ENCODE data around the gene TRIB2.

TRIB2 gene

DNA sequence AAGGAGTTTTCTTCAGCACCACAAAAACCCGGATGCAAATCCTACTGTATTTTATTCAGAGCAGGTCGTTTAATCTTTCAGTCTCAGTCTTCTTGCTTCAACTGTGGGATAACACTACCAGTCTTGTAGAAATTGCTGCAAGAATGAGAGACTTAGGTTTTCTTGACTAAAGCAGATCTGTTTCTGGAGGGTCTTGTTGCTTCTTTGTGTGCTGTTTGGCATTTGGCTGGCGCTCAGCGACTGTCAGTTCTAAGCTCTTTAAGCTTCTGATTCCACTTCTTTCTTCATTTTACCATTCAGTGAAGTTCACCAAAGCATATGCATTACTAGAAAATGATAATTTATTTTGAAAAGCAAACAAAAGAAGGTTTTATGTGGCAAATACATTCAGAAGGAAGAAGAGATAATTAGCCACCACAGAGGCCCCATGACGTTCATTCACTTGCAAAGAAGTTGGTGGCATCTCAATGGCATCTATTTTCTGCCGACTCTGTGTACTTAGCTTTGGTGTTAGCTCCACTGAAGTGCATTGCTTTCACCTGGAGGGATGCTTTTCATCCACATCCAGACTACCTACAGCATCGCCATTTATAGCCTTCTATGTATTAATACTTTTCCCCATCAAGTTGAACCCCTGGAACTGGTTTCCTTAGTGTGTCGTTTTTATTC, 53.7 kb downstream of the TRIB2 start:
- H3K4me1 ChIP-seq (ENCODE audit: control insufficient read depth in 1 of 2, insufficient read depth in 2 of 2, low read length in 2 of 2), result no peaks in the 10 kb centered on the region
- no peak overlapping the region for H3K27ac ChIP-seq (ENCODE audit: low read length)
- H3K9me3 ChIP-seq (ENCODE audit: control insufficient read depth in 1 of 2, low read length in 2 of 2), result no peaks in the 10 kb centered on the region
- H3K27me3 ChIP-seq (ENCODE audit: low read depth, low read length), result no peaks in the 10 kb centered on the region
- H3K36me3 ChIP-seq (ENCODE audit: control insufficient read depth in 1 of 2, insufficient read depth in 2 of 2, low read length in 2 of 2), result no peaks in the 10 kb centered on the region
- H3K4me3 ChIP-seq (ENCODE audit: low read depth in 1 of 2, low read length in 2 of 2), result no peak overlapping the region

DNA sequence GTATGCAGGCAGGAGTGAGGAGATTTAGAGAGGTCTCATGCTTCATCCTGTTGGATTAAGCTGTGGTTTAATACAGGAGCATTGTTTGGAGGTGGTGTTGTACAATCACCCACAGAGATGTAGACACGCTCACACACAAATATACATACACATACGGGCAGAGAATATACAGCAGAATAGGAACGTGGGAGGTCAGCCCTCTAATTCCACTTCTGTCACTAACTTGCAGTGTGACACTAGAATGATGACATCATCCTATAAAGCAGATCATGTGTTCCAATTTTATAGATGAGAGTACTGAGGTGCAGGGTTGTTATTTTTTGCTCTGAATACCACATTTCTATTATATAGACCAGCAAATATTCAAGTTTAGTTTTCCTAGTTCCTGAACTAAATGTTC, 54.4 kb downstream of the TRIB2 start:
- Histone ChIP-seq H3K27me3 (ENCODE audit: low read depth, low read length) (no peaks in the 10 kb centered on the region), H3K9me3 (ENCODE audit: control insufficient read depth in 1 of 2, low read length in 2 of 2) (no peaks in the 10 kb centered on the region), H3K27ac (ENCODE audit: low read length) (no peak overlapping the region), H3K36me3 (ENCODE audit: control insufficient read depth in 1 of 2, insufficient read depth in 2 of 2, low read length in 2 of 2) (no peaks in the 10 kb centered on the region), H3K4me3 (ENCODE audit: low read depth in 1 of 2, low read length in 2 of 2) (no peak overlapping the region), H3K4me1 (ENCODE audit: control insufficient read depth in 1 of 2, insufficient read depth in 2 of 2, low read length in 2 of 2) (no peaks in the 10 kb centered on the region)

DNA sequence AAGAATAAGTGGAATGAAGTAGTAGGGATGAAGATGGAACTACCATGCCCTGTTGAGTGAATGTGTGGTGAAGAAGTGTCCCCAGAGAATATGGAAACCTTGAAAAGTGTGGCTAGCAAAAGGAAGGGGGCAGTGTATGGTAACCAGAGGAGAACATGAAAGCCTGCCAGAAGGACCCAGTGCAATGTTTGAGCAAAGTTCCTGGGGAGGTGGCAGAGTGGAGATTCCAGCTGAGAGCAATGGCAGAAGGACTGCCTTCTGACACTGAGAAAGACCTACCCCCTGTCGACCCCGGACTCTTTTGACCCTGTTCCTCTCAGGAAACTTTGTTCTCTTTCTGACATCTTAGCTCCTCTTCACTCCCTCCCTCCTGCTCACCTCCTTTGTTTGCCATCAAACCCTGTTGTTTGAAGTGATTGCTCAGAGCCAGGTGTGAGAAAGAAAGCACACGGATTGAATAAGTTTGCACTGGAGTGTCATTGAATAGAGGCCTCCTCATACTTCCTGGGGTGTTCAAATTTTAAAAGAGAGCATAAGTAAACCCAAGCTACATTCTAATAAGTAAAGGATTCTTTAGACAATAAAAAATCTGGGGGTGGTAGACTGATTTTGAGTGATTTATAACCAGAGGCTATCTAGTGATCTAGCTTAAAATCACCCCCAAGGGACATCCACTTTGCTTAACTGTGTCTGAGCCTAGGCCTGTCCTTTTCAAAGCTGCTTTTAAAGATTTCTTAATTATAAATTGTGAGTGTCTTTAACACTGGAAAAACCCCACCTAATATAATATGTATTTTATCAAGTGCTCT, 57.1 kb downstream of the TRIB2 start:
- H3K4me1 ChIP-seq (ENCODE audit: control insufficient read depth in 1 of 2, insufficient read depth in 2 of 2, low read length in 2 of 2), result no peaks in the 10 kb centered on the region
- no peak overlapping the region for H3K4me3 ChIP-seq (ENCODE audit: low read depth in 1 of 2, low read length in 2 of 2)
- no peaks in the 10 kb centered on the region for H3K27me3 ChIP-seq (ENCODE audit: low read depth, low read length)
- no peak overlapping the region for H3K27ac ChIP-seq (ENCODE audit: low read length)
- no peaks in the 10 kb centered on the region for H3K36me3 ChIP-seq (ENCODE audit: control insufficient read depth in 1 of 2, insufficient read depth in 2 of 2, low read length in 2 of 2)
- H3K9me3 ChIP-seq (ENCODE audit: control insufficient read depth in 1 of 2, low read length in 2 of 2), result no peaks in the 10 kb centered on the region

DNA sequence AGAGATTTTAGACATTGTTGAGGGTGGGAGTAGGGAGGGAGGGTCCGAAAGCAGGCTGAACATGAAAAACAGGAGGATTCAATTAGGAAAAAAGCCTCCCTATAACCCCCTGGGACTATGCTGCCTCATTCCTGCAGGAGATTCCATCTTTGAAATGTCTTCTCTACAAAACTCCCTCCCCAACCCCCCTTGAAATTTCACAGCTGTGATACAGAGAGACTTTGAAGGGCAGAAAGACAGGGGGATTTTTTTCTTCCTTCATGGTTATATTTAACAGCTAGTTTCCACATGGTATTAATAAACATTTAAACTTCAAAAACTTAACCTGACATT, 57.6 kb downstream of the TRIB2 start:
- H3K27me3 ChIP-seq (ENCODE audit: low read depth, low read length), result no peaks in the 10 kb centered on the region
- no peaks in the 10 kb centered on the region for H3K36me3 ChIP-seq (ENCODE audit: control insufficient read depth in 1 of 2, insufficient read depth in 2 of 2, low read length in 2 of 2)
- no peak overlapping the region for H3K27ac ChIP-seq (ENCODE audit: low read length)
- H3K4me3 ChIP-seq (ENCODE audit: low read depth in 1 of 2, low read length in 2 of 2), result no peak overlapping the region
- H3K9me3 ChIP-seq (ENCODE audit: control insufficient read depth in 1 of 2, low read length in 2 of 2), result no peaks in the 10 kb centered on the region
- H3K4me1 ChIP-seq (ENCODE audit: control insufficient read depth in 1 of 2, insufficient read depth in 2 of 2, low read length in 2 of 2), result no peaks in the 10 kb centered on the region

DNA sequence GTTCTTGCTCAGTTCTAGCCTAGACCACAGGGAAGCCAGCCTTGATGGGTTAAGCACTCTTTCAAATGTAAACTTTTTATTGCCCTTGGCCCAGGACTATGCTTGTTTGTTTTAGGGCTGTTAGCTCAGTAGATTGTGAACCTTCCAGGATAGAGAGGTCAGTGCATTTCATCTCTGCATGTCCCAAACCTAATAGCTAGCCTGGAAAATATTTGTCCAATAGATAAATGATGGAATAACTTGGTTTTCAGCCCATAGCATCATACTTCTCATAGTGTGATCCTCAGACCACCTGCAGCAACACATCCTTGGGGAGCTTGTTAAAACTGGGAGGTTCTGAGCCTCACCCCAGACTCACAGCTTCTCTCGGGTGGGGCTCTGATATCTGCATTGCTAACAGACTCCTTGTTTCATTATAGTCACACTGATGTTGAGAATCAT, 59.8 kb downstream of the TRIB2 start:
- H3K9me3 ChIP-seq (ENCODE audit: control insufficient read depth in 1 of 2, low read length in 2 of 2), result no peaks in the 10 kb centered on the region

DNA sequence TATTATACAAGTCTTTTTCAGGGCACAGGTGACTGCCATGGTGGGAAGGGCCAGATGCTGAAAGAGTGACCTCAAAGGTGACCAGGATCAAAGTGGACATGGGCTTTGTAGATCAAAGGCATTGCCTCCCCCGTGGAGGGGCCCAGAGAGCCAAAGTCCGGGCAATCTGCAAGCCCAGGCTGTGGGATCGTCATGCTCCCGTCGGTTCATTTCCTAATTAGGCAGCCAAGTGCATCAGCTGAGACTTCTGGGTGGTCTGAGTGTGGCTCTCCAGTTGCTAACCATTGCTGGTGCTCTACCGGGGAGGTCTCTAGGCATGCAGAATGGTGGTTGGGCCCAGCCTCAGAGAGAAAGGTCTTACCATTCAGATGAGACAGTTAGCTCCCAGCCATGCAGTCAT, 61.6 kb downstream of the TRIB2 start:
- Histone ChIP-seq H3K9me3 (ENCODE audit: control insufficient read depth in 1 of 2, low read length in 2 of 2) (no peaks in the 10 kb centered on the region), H3K27me3 (ENCODE audit: low read depth, low read length) (no peaks in the 10 kb centered on the region), H3K27ac (ENCODE audit: low read length) (no peak overlapping the region), H3K4me1 (ENCODE audit: control insufficient read depth in 1 of 2, insufficient read depth in 2 of 2, low read length in 2 of 2) (no peaks in the 10 kb centered on the region), H3K36me3 (ENCODE audit: control insufficient read depth in 1 of 2, insufficient read depth in 2 of 2, low read length in 2 of 2) (no peaks in the 10 kb centered on the region), H3K4me3 (ENCODE audit: low read depth in 1 of 2, low read length in 2 of 2) (no peak overlapping the region)

More for the DNA sequence above, 59.8 kb downstream of the TRIB2 start:
- H3K4me1 ChIP-seq (ENCODE audit: control insufficient read depth in 1 of 2, insufficient read depth in 2 of 2, low read length in 2 of 2), result no peaks in the 10 kb centered on the region
- no peaks in the 10 kb centered on the region for H3K27me3 ChIP-seq (ENCODE audit: low read depth, low read length)
- no peaks in the 10 kb centered on the region for H3K36me3 ChIP-seq (ENCODE audit: control insufficient read depth in 1 of 2, insufficient read depth in 2 of 2, low read length in 2 of 2)
- H3K27ac ChIP-seq (ENCODE audit: low read length), result no peak overlapping the region
- no peak overlapping the region for H3K4me3 ChIP-seq (ENCODE audit: low read depth in 1 of 2, low read length in 2 of 2)

DNA sequence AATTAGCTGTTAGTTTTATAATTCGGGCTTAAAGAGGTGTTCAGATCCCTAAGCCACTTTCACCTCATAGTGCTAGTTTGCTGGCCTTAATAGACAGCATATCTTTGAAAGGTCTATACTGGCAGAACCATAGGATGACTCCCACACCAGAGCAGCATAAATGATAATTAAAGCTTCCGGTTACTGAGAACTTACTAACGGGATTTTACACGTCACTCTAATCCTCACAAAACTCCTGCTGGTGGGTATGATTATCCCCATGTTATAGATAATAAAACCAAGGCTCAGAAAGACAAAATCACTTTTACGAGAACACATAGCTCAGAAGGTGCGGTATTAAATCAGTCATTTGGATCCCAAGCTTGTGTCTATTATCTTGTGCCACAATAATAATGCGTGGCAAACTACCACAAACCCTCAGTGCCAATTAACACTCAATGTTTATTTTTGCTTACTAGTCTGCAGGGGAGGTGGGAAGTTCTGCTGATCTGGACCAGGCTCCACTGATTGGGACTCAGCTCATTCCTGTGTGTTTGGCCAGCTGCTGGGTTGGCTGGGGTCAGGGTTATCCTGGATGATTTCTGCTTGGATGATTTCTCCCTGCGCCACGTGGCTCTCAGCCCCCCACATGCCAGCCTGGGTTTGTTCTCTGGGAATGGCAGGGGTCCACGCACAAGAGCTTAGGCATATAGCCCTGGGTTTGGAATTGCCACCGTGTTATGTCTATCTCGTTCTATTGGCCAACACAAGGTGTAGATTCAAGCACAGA, 62.3 kb downstream of the TRIB2 start:
- Histone ChIP-seq H3K27me3 (ENCODE audit: low read depth, low read length) (no peaks in the 10 kb centered on the region), H3K9me3 (ENCODE audit: control insufficient read depth in 1 of 2, low read length in 2 of 2) (no peaks in the 10 kb centered on the region), H3K4me1 (ENCODE audit: control insufficient read depth in 1 of 2, insufficient read depth in 2 of 2, low read length in 2 of 2) (no peaks in the 10 kb centered on the region), H3K27ac (ENCODE audit: low read length) (no peak overlapping the region), H3K4me3 (ENCODE audit: low read depth in 1 of 2, low read length in 2 of 2) (no peak overlapping the region), H3K36me3 (ENCODE audit: control insufficient read depth in 1 of 2, insufficient read depth in 2 of 2, low read length in 2 of 2) (no peaks in the 10 kb centered on the region)

DNA sequence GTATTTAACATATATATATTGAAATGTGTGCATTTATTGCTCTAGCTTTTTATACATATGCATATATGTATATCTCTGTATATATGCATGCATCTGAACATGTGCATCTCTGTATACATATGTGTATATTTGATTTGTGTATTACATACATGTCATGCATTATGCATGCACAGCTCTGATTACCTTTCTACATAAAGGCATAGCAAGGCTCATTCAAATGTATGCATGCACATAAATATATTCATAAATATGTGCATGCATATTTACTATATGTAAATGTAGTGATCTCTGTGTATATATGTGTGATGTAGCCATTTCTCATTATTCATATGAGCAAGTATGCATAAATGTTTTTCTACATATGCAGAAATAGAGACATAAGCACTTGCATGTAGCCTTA, 64.6 kb downstream of the TRIB2 start:
- no peaks in the 10 kb centered on the region for H3K9me3 ChIP-seq (ENCODE audit: control insufficient read depth in 1 of 2, low read length in 2 of 2)
- H3K27me3 ChIP-seq (ENCODE audit: low read depth, low read length), result no peaks in the 10 kb centered on the region
- H3K27ac ChIP-seq (ENCODE audit: low read length), result no peak overlapping the region
- H3K4me3 ChIP-seq (ENCODE audit: low read depth in 1 of 2, low read length in 2 of 2), result no peak overlapping the region
- H3K36me3 ChIP-seq (ENCODE audit: control insufficient read depth in 1 of 2, insufficient read depth in 2 of 2, low read length in 2 of 2), result no peaks in the 10 kb centered on the region
- no peaks in the 10 kb centered on the region for H3K4me1 ChIP-seq (ENCODE audit: control insufficient read depth in 1 of 2, insufficient read depth in 2 of 2, low read length in 2 of 2)

DNA sequence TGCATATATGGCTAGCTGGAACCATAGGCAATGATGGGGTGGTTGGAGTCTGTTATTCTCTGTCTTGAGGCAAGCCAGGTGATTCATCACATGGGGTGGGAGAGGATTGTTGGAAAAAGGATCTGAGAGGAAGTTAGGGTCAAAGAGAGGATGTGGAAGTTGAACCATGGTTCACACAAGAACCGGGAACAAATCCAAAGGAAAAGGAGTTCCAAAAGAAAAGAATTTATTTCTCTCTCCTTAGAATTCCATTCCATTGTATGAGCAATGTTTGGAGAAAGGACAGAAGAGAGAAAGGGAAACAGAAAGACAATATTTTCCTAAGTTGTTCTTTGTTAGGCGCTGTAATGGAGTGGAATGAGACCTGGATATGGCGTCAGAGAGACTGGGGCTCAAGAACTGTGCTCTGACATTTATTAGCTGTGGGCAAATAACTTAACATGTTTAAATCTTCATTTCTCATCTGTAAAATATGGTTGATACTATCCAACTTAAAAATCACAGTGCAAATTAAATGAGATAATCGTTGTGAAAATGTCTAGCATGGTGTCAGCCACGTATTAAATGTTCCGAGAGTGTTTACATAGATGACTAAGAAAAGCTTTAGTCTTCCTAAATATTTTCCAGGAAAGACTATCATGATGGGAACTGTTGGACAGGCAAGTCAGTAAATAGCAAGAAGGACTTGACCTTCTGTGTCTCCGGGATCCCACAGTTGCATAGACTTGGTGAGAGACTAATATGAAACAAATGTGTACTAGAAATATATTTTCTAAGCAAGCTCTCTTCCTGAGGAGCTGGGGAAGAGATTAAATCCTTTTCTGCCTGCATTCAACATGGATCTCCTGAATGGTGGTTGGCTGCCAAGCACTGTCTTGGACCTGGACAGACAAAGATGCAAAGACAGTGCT, 71.4 kb downstream of the TRIB2 start:
- H3K4me3 ChIP-seq (ENCODE audit: low read depth in 1 of 2, low read length in 2 of 2), result no peak overlapping the region
- no peaks in the 10 kb centered on the region for H3K27me3 ChIP-seq (ENCODE audit: low read depth, low read length)
- no peaks in the 10 kb centered on the region for H3K36me3 ChIP-seq (ENCODE audit: control insufficient read depth in 1 of 2, insufficient read depth in 2 of 2, low read length in 2 of 2)
- H3K9me3 ChIP-seq (ENCODE audit: control insufficient read depth in 1 of 2, low read length in 2 of 2), result no peaks in the 10 kb centered on the region
- H3K4me1 ChIP-seq (ENCODE audit: control insufficient read depth in 1 of 2, insufficient read depth in 2 of 2, low read length in 2 of 2), result no peaks in the 10 kb centered on the region
- peak overlapping the region; percentile 26 for H3K27ac ChIP-seq (ENCODE audit: low read length)

DNA sequence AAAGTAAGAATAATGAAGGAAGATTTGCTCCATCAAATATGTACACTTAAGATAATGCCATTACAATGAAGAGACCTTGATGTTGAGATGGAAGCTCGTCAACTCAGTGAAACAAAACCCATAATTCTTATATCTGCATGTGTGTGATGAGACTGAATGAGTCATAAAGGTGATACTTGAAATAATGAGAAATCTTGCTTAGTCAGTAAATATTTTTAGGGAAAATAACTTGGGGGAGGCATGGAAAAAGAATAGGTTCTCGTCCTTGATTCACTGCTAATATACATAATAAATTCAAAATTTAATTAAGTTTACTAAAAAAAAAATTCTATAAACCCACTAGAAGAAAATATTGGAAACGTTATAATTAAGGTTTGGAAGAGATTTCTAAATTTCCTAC, 75.2 kb downstream of the TRIB2 start:
- Histone ChIP-seq H3K9me3 (ENCODE audit: control insufficient read depth in 1 of 2, low read length in 2 of 2) (no peaks in the 10 kb centered on the region), H3K27me3 (ENCODE audit: low read depth, low read length) (no peaks in the 10 kb centered on the region), H3K36me3 (ENCODE audit: control insufficient read depth in 1 of 2, insufficient read depth in 2 of 2, low read length in 2 of 2) (no peaks in the 10 kb centered on the region), H3K4me1 (ENCODE audit: control insufficient read depth in 1 of 2, insufficient read depth in 2 of 2, low read length in 2 of 2) (no peaks in the 10 kb centered on the region), H3K4me3 (ENCODE audit: low read depth in 1 of 2, low read length in 2 of 2) (no peak overlapping the region), H3K27ac (ENCODE audit: low read length) (no peak overlapping the region)

Measured in muscle layer of duodenum (tissue), 2 donors.